Right atrium auricular region (tissue), 2 donors: Measurements from ENCODE around the gene LMO7. TPM values are rescaled to one million over a fixed set of nuclear protein-coding genes. Genes with fewer than 3 reads are reported as not detected.

Source experiments
- DNase-seq: peaks from one replicate; pipeline ENCODE4 v3.0.0-alpha.2; 2019; ENCODE audit warnings: low spot score
- H3K27ac ChIP-seq, 2 donors: fragments of 200-600 bp; sonication (generic); 1 replicate in 1 of 2; 2 replicates in 1 of 2; pipeline ENCODE4 v1.5.1; 2016 to 2019
- H3K27me3 ChIP-seq, 2 donors: fragments of 200-600 bp; sonication (generic); one replicate each; pipeline versions ENCODE4 v1.5.1 to v1.6.0; 2017 to 2019
- H3K36me3 ChIP-seq: fragments of 200-600 bp; sonication (generic); one replicate; pipeline ENCODE4 v1.5.1; 2016
- H3K4me1 ChIP-seq, 2 donors: fragments of 200-600 bp; sonication (generic); one replicate each; pipeline versions ENCODE4 v1.5.1 to v1.6.0; 2017 to 2019
- H3K4me3 ChIP-seq, 2 donors: fragments of 200-600 bp; sonication (generic); 1 replicate in 1 of 2; 2 replicates in 1 of 2; pipeline ENCODE4 v1.5.1; 2017 to 2019; ENCODE audit warnings: mild to moderate bottlenecking in 1 of 2, moderate library complexity in 1 of 2
- H3K9me3 ChIP-seq, 2 donors: fragments of 200-600 bp; sonication (generic); one replicate each; pipeline ENCODE4 v1.5.1; 2019
- CTCF ChIP-seq, 2 donors: fragments of 200-600 bp; sonication (generic); IDR thresholded peaks; one replicate each; pipeline ENCODE4 v1.5.1; 2019; ENCODE audit warnings: antibody characterized with exemption in 2 of 2
- total RNA-seq, 2 donors: library from RNA; depleted of rRNA; stranded (reverse); fragments of >200 nt; gene quantifications; one replicate each; pipeline ENCODE4 v1.1.0, GENCODE V29; 2016

The LMO7 gene
- total RNA-seq, 2 donors from 2014 or later: 319 to 484 TPM

- Histone ChIP-seq H3K4me1 (peaks cover 0 to 11% of the 10 kb centered on the region in 2 donors), H3K36me3 (no peaks in the 10 kb centered on the region), H3K27me3 (no peaks in the 10 kb centered on the region), H3K9me3 (no peaks in the 10 kb centered on the region), H3K27ac (peak overlapping the region; percentile 57 to 85), H3K4me3 (peak overlapping the region; percentile 33 to 37)
- no peak for DNase-seq
- TF ChIP-seq CTCF (IDR thresholded peaks at IDR 0.05): peak in 1 of 2 donors; percentile 38
These were observed 124.2 kb downstream of the LMO7 start for GRCh38 chr13:75760131-75761021.

- H3K27ac ChIP-seq: peak overlapping the region; percentile 57 to 85
- peaks cover 0 to 11% of the 10 kb centered on the region in 2 donors for H3K4me1 ChIP-seq
- no peaks in the 10 kb centered on the region for H3K36me3 ChIP-seq
- H3K4me3 ChIP-seq: peak overlapping the region; percentile 33 to 37
- H3K27me3 ChIP-seq: no peaks in the 10 kb centered on the region
- DNase-seq: no peak
- H3K9me3 ChIP-seq: no peaks in the 10 kb centered on the region
- TF ChIP-seq CTCF (IDR thresholded peaks at IDR 0.05): no peak
These were observed 125.2 kb downstream of the LMO7 start for GRCh38 chr13:75761369-75761768.

GRCh38 chr13:75762076-75762937, 126.2 kb downstream of the LMO7 start:
- no peaks in the 10 kb centered on the region for H3K9me3 ChIP-seq
- DNase-seq: no peak
- H3K4me1 ChIP-seq: peaks cover 0 to 11% of the 10 kb centered on the region in 2 donors
- peak overlapping the region; percentile 57 to 85 for H3K27ac ChIP-seq
- peak overlapping the region; percentile 33 to 37 for H3K4me3 ChIP-seq
- TF ChIP-seq CTCF (IDR thresholded peaks at IDR 0.05): no peak
- H3K27me3 ChIP-seq: no peaks in the 10 kb centered on the region
- H3K36me3 ChIP-seq: no peaks in the 10 kb centered on the region

GRCh38 chr13:75762955-75763354, 126.8 kb downstream of the LMO7 start:
- Histone ChIP-seq H3K4me1 (peaks cover 0 to 11% of the 10 kb centered on the region in 2 donors), H3K9me3 (no peaks in the 10 kb centered on the region), H3K27me3 (no peaks in the 10 kb centered on the region), H3K4me3 (peak overlapping the region; percentile 33 to 37), H3K27ac (peak overlapping the region; percentile 57 to 85), H3K36me3 (no peaks in the 10 kb centered on the region)
- no peak for DNase-seq
- no peak for TF ChIP-seq CTCF (IDR thresholded peaks at IDR 0.05)

- peaks cover 0 to 11% of the 10 kb centered on the region in 2 donors for H3K4me1 ChIP-seq
- no peaks in the 10 kb centered on the region for H3K27me3 ChIP-seq
- H3K9me3 ChIP-seq: no peaks in the 10 kb centered on the region
- peak overlapping the region; percentile 36 to 85 for H3K27ac ChIP-seq
- no peaks in the 10 kb centered on the region for H3K36me3 ChIP-seq
- no peak for DNase-seq
- no peak overlapping the region for H3K4me3 ChIP-seq
- TF ChIP-seq CTCF (IDR thresholded peaks at IDR 0.05): no peak
These were observed 127.4 kb downstream of the LMO7 start for GRCh38 chr13:75763512-75763911.
